HCT116 (cell line): Measurements from ENCODE around the gene MIEN1. TPM values are rescaled to one million over a fixed set of nuclear protein-coding genes. Genes with fewer than 3 reads are reported as not detected.

Experiments
- ATAC-seq: fragments of 200-7000 bp; cut with Tn5 transposase; 2 replicates; pipeline ENCODE4 v1.9.1; 2020; ENCODE audit warnings: mild to moderate bottlenecking, moderate library complexity
- BruUV-seq: library from RNA; stranded (reverse); fragments of 400-500 nt; replicated peaks from 2 replicates; lab custom pipeline; 2021; lab: Mats Ljungman, UMichigan
- CTCF ChIA-PET: fragments of 300-600 bp; sonication (Branson Sonifier 250); formaldehyde crosslinking; loops from one replicate; lab custom pipeline; 2021; ENCODE audit warnings: antibody characterized with exemption; lab: Charles Lee
- POLR2A ChIA-PET: fragments of 300-600, 350-600 bp; sonication (Branson Sonifier 250); formaldehyde crosslinking; loops from one replicate; lab custom pipeline; 2021; ENCODE audit warnings: antibody characterized with exemption; lab: Charles Lee
- RAD21 ChIA-PET, 2 experiments: fragments of 300-600 bp; sonication (Branson Sonifier 250); formaldehyde crosslinking; loops; one replicate each; lab custom pipeline; 2023; ENCODE audit warnings: low total read pairs in 2 of 2; ENCODE audit not compliant: uncharacterized antibody in 2 of 2, unreplicated experiment in 2 of 2, low non-redundant PET in 1 of 2; lab: Charles Lee
- DNase-seq: peaks from one replicate; pipeline ENCODE4 v3.0.0-alpha.2; 2010; ENCODE audit warnings: low read depth, low spot score
- H2AFZ ChIP-seq: fragments of 200-600 bp; shearing (Covaris generic), sonication (generic); 2 replicates; pipeline ENCODE4 v1.6.1; 2017; ENCODE audit warnings: low read depth, mixed run types, mixed read lengths, antibody characterized with exemption, low read length; ENCODE audit not compliant: poor library complexity, severe bottlenecking
- H3K27ac ChIP-seq: 2 replicates; pipeline ENCODE4 v1.5.1; 2012; ENCODE audit warnings: low read depth, low read length
- H3K27me3 ChIP-seq: fragments of 200-600 bp; sonication (generic); 2 replicates; pipeline ENCODE4 v1.6.1; 2016; ENCODE audit warnings: mixed run types, low read length, mixed read lengths; ENCODE audit not compliant: insufficient read depth
- H3K36me3 ChIP-seq, 2 experiments: fragments of 200-500 bp in 1 of 2; fragments of 200-600 bp in 1 of 2; sonication (Bioruptor generic) in 1 of 2; sonication (generic) in 1 of 2; 2 replicates each; pipeline versions ENCODE4 v1.5.1 to v1.6.1; 2014 to 2016; ENCODE audit warnings: low read length in 2 of 2, inconsistent platforms in 1 of 2, mixed read lengths in 1 of 2, mixed run types in 1 of 2; ENCODE audit not compliant: insufficient read depth in 2 of 2, control insufficient read depth in 1 of 2
- H3K4me1 ChIP-seq, 2 experiments: fragments of 200-600 bp in 1 of 2; sonication (generic) in 1 of 2; 2 replicates each; pipeline versions ENCODE4 v1.5.1 to v1.6.1; 2012 to 2017; ENCODE audit warnings: low read length in 2 of 2, inconsistent platforms in 1 of 2, mild to moderate bottlenecking in 1 of 2, mixed read lengths in 1 of 2, mixed run types in 1 of 2, moderate library complexity in 1 of 2; ENCODE audit not compliant: insufficient read depth in 2 of 2, control insufficient read depth in 1 of 2
- H3K4me2 ChIP-seq: fragments of 200-600 bp; sonication (generic); 2 replicates; pipeline ENCODE4 v1.6.1; 2017; ENCODE audit warnings: mixed run types, low read length, mixed read lengths
- H3K4me3 ChIP-seq, 2 experiments: fragments of 200-600 bp in 1 of 2; sonication (generic) in 1 of 2; replicated peaks in 1 of 2; 2 replicates each; pipeline ENCODE4 v1.5.1; 2011 to 2016; ENCODE audit warnings: low read length in 2 of 2, control low read depth in 1 of 2, low read depth in 1 of 2, mild to moderate bottlenecking in 1 of 2, mixed read lengths in 1 of 2, mixed run types in 1 of 2
- H3K79me2 ChIP-seq: fragments of 200-600 bp; sonication (generic); 2 replicates; pipeline ENCODE4 v1.6.1; 2017; ENCODE audit warnings: mild to moderate bottlenecking, mixed run types, low read length, moderate library complexity, mixed read lengths; ENCODE audit not compliant: insufficient read depth
- H3K9ac ChIP-seq: fragments of 200-600 bp; sonication (generic); 2 replicates; pipeline ENCODE4 v1.6.1; 2016; ENCODE audit warnings: low read length, mixed read lengths
- H3K9me2 ChIP-seq: fragments of 200-600 bp; sonication (generic), shearing (Covaris generic); 2 replicates; pipeline ENCODE4 v1.6.1; 2017; ENCODE audit warnings: mixed run types, mild to moderate bottlenecking, moderate library complexity; ENCODE audit not compliant: insufficient read depth
- H3K9me3 ChIP-seq, 2 experiments: fragments of 200-500 bp in 1 of 2; fragments of 200-600 bp in 1 of 2; sonication (Bioruptor generic) in 1 of 2; sonication (generic) in 1 of 2; 2 replicates each; pipeline ENCODE4 v1.6.1; 2014 to 2017; ENCODE audit warnings: low read length in 2 of 2, mixed read lengths in 2 of 2, inconsistent platforms in 1 of 2, low read depth in 1 of 2, mild to moderate bottlenecking in 1 of 2, mixed run types in 1 of 2, moderate library complexity in 1 of 2; ENCODE audit not compliant: control insufficient read depth in 1 of 2, insufficient read depth in 1 of 2
- H4K20me1 ChIP-seq: fragments of 200-600 bp; sonication (generic), shearing (Covaris generic); 2 replicates; pipeline ENCODE4 v1.6.1; 2017; ENCODE audit warnings: mixed run types, mild to moderate bottlenecking, moderate library complexity; ENCODE audit not compliant: insufficient read depth
- ELF1 ChIP-seq: IDR thresholded peaks from 2 replicates; pipeline ENCODE4 v1.6.1; 2012; ENCODE audit warnings: low read depth, borderline replicate concordance
- EZH2 ChIP-seq: fragments of 200-600 bp; sonication (generic); IDR thresholded peaks from 2 replicates; pipeline ENCODE4 v1.6.1; 2017; ENCODE audit warnings: antibody characterized with exemption, mixed run types
- POLR2AphosphoS5 ChIP-seq: IDR thresholded peaks from 2 replicates; pipeline ENCODE4 v1.6.1; 2011; ENCODE audit warnings: mild to moderate bottlenecking, low read depth, low read length, moderate library complexity
- intact Hi-C: fragments of 100-400 bp; cut with micrococcal nuclease; formaldehyde crosslinking; loops from 2 replicates; pipeline ENCODE4 v1.10.0; 2022
- total RNA-seq: library from RNA; stranded (reverse); gene quantifications from one replicate; pipeline ENCODE4 v1.2.1, GENCODE V29; 2021; ENCODE audit not compliant: unreplicated experiment

Gene MIEN1
- total RNA-seq, 1 experiment from 2014 or later = 73.9 TPM

DNA sequence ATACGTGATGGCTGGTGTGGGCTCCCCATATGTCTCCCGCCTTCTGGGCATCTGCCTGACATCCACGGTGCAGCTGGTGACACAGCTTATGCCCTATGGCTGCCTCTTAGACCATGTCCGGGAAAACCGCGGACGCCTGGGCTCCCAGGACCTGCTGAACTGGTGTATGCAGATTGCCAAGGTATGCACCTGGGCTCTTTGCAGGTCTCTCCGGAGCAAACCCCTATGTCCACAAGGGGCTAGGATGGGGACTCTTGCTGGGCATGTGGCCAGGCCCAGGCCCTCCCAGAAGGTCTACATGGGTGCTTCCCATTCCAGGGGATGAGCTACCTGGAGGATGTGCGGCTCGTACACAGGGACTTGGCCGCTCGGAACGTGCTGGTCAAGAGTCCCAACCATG is 5.6 kb downstream of the MIEN1 start:
- peaks cover 6% of the 10 kb centered on the region; the same call in 1 of the 2 replicates for H3K79me2 ChIP-seq
- ChIA-PET RAD21 (no interaction called here), CTCF (no interaction called here)
- H3K9me3 ChIP-seq = no peaks in the 10 kb centered on the region
- H3K27me3 ChIP-seq = no peaks in the 10 kb centered on the region
- no peaks in the 10 kb centered on the region for H4K20me1 ChIP-seq
- intact Hi-C loops = no loop called here
- no peak overlapping the region for H3K27ac ChIP-seq
- H3K4me1 ChIP-seq = peaks cover 3 to 22% of the 10 kb centered on the region in 2 experiments; a peak in 3 of 4 replicates
- no peak overlapping the region for H3K9ac ChIP-seq
- TF ChIP-seq POLR2AphosphoS5 (no peak), ELF1 (no peak)
- TF ChIP-seq, all 23 proteins: peak for 0
- Histone ChIP-seq H3K4me2 (no peak overlapping the region), H3K36me3 (peaks cover 3 to 22% of the 10 kb centered on the region in 2 experiments; a peak in 2 of 4 replicates), H2AFZ (no peak overlapping the region), H3K9me2 (no peaks in the 10 kb centered on the region), H3K4me3 (no peak overlapping the region)
- ATAC-seq (no peak), DNase-seq (no peak)
- BruUV-seq = no TSS peak
- POLR2A ChIA-PET = no interaction called here

DNA sequence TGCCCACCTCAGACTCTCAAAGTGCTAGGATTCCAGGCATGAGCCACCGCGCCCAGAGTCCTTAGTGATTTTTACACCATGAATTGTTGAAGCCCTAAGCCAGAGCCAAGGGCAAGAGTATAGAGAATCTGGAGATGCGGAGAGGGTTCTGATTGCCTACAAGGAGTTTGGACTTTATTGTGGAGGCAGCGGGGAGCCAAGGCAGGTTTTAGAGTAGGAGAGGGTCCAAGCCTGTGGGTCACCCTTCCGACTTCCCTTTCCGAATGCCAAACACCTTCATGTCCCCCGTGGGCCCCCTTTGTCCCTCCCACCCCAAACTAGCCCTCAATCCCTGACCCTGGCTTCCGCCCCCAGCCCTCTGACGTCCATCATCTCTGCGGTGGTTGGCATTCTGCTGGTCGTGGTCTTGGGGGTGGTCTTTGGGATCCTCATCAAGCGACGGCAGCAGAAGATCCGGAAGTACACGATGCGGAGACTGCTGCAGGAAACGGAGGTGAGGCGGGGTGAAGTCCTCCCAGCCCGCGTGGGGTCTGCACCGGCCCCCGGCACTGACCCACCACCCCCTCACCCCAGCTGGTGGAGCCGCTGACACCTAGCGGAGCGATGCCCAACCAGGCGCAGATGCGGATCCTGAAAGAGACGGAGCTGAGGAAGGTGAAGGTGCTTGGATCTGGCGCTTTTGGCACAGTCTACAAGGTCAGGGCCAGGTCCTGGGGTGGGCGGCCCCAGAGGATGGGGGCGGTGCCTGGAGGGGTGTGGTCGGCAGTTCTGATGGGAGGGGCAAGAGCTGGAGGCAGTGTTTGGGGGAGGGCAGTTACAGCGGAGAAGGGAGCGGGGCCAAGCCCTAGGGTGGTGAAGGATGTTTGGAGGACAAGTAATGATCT is 7.1 kb downstream of the MIEN1 start:
- ChIA-PET RAD21 (no interaction called here), POLR2A (no interaction called here), CTCF (interaction anchor here (1.2 kb wide), 1 partner anchor 102 kb away, joined by 3 read pairs; no protein-coding TSS in a partner anchor)
- no peak overlapping the region for H3K4me3 ChIP-seq
- no peak overlapping the region; the same call in 1 of the 2 replicates for H3K4me2 ChIP-seq
- peaks cover 3 to 9% of the 10 kb centered on the region in 2 experiments; a peak in 2 of 4 replicates for H3K4me1 ChIP-seq
- no TSS peak for BruUV-seq
- ATAC-seq (peak; percentile 85), DNase-seq (no peak)
- H4K20me1 ChIP-seq = no peaks in the 10 kb centered on the region
- no peaks in the 10 kb centered on the region for H3K79me2 ChIP-seq
- no peaks in the 10 kb centered on the region for H3K9me2 ChIP-seq
- no peak overlapping the region for H2AFZ ChIP-seq
- intact Hi-C loops = no loop called here
- no peak overlapping the region for H3K9ac ChIP-seq
- H3K27me3 ChIP-seq = no peaks in the 10 kb centered on the region
- peaks cover 7 to 12% of the 10 kb centered on the region in 2 experiments; a peak in 1 of 4 replicates for H3K36me3 ChIP-seq
- no peaks in the 10 kb centered on the region for H3K9me3 ChIP-seq
- no peak overlapping the region for H3K27ac ChIP-seq
- TF ChIP-seq EZH2 = no peak
- no peak for TF ChIP-seq ELF1
- TF ChIP-seq, all 23 proteins: peak for 0
